DMS114 treated with DMSO at 0.1 percent for 48 hours (cell line): Measurements from ENCODE around the gene RYR1.
"Not testable (repeated sequence)": the region's sequence is repeated elsewhere in the genome, so short reads cannot be mapped to it uniquely, and the experiment has no call there.

Source experiments
- DNase-seq: peaks from one replicate; lab custom pipeline; 2025; ENCODE audit not compliant: unreplicated experiment; lab: John Stamatoyannopoulos, UW

The RYR1 gene

GRCh38 chr19:38399537-38399936, 34.0 kb upstream of the RYR1 start:
- no peak for DNase-seq

GRCh38 chr19:38400361-38400760, 33.1 kb upstream of the RYR1 start:
- DNase-seq = no peak

GRCh38 chr19:38401148-38401547, 32.3 kb upstream of the RYR1 start:
- no peak for DNase-seq

- DNase-seq = no peak
Measured at GRCh38 chr19:38402623-38402966, 30.9 kb upstream of the RYR1 start.

GRCh38 chr19:38402967-38403674, 30.4 kb upstream of the RYR1 start, which contains the start of gene FAM98C:
FAM98C (plus strand) TSS chr19:38403093; CDS start chr19:38403154, 61 bp downstream.
- peak; percentile 94 for DNase-seq

GRCh38 chr19:38404858-38405257, 28.6 kb upstream of the RYR1 start:
- DNase-seq = no peak

GRCh38 chr19:38405276-38405675, 28.2 kb upstream of the RYR1 start:
- DNase-seq = no peak

- no peak for DNase-seq
Measured at GRCh38 chr19:38409631-38410133, 23.8 kb upstream of the RYR1 start.

- DNase-seq = not testable (repeated sequence)
Measured at GRCh38 chr19:38410407-38410806, 23.1 kb upstream of the RYR1 start.

- DNase-seq = no peak
Measured at GRCh38 chr19:38411041-38411712, 22.3 kb upstream of the RYR1 start.

- DNase-seq = not testable (repeated sequence)
Measured at GRCh38 chr19:38411898-38412297, 21.6 kb upstream of the RYR1 start.

- no peak for DNase-seq
Measured at GRCh38 chr19:38412491-38412890, 21.0 kb upstream of the RYR1 start.

GRCh38 chr19:38412961-38413360, 20.5 kb upstream of the RYR1 start:
- no peak for DNase-seq

GRCh38 chr19:38413416-38413815, 20.1 kb upstream of the RYR1 start:
- no peak for DNase-seq

- DNase-seq = no peak
Measured at GRCh38 chr19:38417146-38417543, 16.3 kb upstream of the RYR1 start.

- no peak for DNase-seq
Measured at GRCh38 chr19:38417544-38418506, 15.7 kb upstream of the RYR1 start.

GRCh38 chr19:38420935-38421334, 12.6 kb upstream of the RYR1 start:
- DNase-seq = no peak

- DNase-seq = no peak
Measured at GRCh38 chr19:38421856-38422255, 11.6 kb upstream of the RYR1 start.

- no peak for DNase-seq
Measured at GRCh38 chr19:38422438-38422837, 11.1 kb upstream of the RYR1 start.

- no peak for DNase-seq
Measured at GRCh38 chr19:38424272-38424671, 9.2 kb upstream of the RYR1 start.

- no peak for DNase-seq
Measured at GRCh38 chr19:38425222-38425809, 8.2 kb upstream of the RYR1 start.
